ENCODE data around the gene ERICH4.
"Not testable (repeated sequence)": the region's sequence is repeated elsewhere in the genome, so short reads cannot be mapped to it uniquely, and the experiment has no call there.

The ERICH4 gene

GRCh38 chr19:41435936-41436673, 6.9 kb upstream of the ERICH4 start:
- no peak for DNase-seq

DNA sequence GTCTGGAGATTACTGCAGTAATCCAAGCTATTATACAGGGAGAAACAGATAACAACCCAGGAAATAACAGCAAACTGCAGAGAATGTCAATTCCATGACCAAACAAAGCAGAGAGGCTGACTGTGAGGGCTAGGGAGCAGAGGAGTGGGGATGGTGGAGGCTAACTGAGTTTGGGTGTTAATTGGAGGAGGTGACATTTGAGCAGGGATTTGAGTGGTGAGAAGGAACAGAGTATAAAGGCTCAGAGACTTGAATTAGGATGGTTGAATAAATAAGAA, 6.3 kb upstream of the ERICH4 start:
- no peak for DNase-seq

GRCh38 chr19:41437944-41438574, 4.9 kb upstream of the ERICH4 start:
- no peak for DNase-seq

DNA sequence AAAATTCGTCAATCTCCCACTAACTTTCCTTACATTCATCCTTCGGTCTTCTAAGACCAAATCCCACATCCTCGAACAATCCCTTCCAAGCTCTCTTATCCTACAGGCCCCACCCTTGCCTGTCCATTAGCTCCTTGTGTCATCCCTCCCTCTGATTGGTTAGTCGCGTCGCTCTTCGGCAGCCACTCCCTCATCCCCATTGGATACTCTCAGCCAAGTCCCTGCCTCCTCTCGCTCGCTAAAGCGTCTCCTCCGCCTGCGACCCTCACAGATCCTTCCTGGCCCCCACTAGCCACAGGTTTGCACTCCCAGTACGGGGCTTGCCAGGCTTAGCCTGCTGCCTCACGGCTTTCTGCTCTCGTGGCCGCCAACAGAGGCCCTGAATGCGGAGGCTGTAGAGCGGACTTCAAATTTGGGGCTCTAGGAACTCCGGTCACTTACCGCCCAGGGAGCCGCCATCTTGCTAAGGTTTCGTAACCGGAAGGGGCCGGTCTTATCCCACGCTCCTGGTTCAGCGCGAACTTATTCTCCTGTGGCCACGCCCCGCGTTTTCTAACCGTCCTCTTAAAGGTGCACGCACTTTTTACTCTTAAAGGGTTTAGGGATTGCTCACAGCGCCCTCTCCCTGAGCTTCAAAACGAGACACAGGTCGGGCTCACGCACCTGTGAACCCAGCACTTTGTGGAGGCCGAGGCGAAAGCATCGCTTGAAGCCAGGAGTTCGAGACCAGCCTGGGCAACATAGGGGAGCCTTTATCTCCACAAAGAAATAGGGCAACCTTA, 3.3 kb upstream of the ERICH4 start, which contains the start of gene DMAC2:
Gene DMAC2 (minus strand): TSS at position 472 of the 782 bp plus-strand sequence. CDS start 13 bp downstream, at position 459.
- DNase-seq = peak; percentile 98

- DNase-seq = no peak
Observed at GRCh38 chr19:41441321-41441945, 1.5 kb upstream of the ERICH4 start.

DNA sequence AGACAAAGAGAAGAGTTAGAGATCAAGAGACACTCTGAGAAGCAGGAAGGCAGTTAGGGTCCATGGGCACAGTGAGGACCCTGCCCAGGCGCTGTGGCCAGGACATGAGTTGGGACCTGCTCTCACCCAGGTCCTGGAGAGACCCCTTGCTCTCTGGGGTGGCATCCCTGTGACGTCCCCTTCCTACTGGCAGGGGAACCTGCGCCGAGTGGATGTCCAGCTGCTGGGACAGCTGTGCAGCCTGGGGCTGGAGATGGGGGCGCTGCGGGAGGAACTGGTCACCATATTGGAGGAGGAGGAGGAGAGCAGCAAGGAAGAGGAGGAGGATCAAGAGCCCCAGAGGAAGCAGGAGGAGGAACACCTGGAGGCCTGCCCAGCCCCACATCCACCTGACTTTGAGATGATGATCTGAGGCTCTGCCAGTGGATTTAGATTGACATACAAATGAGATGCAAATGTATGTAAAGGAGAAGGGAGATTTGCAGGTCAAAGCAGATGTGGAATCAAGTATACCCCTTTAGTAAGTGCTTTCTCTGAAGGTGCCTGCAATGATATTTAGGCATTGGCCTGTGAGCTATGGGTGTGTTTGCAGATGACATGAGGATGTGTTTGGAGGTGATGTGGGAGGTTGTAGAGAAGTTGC, 978 bp downstream of the ERICH4 start:
- DNase-seq = no peak

- DNase-seq = no peak
Observed at GRCh38 chr19:41445575-41445974, 2.6 kb downstream of the ERICH4 start.

DNA sequence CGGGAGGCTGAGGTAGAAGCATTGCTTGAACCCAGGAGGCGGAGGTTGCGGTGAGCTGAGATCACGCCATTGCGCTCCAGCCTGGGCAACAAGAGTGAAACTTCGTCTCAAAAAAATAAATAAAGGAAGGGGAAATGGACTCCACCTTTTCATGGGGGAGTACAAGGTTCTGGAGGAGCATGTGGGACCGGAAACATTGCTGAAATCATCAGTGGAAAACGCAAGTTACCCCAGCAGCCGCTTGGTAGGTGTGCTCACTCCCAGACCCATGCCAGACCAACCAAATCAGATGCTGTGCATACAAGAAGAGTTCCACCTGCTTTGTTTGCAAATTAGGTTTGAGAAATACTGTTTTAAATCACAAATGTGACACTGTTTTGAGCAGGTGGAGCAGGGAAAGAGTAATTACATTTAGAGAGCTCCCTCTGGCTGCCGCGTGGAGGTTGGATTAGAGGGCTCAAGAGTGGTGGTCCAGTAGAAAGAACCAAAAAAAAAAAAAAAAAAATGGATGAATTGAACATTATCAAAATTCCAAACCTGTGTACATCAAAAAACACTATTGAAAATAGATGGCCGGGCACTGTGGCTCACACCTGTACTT, 4.9 kb downstream of the ERICH4 start:
- DNase-seq = no peak

- peak; percentile 79 for DNase-seq
Observed at GRCh38 chr19:41449079-41449864, 6.3 kb downstream of the ERICH4 start.

- no peak for DNase-seq
Observed at GRCh38 chr19:41449865-41450178, 6.9 kb downstream of the ERICH4 start.

DNA sequence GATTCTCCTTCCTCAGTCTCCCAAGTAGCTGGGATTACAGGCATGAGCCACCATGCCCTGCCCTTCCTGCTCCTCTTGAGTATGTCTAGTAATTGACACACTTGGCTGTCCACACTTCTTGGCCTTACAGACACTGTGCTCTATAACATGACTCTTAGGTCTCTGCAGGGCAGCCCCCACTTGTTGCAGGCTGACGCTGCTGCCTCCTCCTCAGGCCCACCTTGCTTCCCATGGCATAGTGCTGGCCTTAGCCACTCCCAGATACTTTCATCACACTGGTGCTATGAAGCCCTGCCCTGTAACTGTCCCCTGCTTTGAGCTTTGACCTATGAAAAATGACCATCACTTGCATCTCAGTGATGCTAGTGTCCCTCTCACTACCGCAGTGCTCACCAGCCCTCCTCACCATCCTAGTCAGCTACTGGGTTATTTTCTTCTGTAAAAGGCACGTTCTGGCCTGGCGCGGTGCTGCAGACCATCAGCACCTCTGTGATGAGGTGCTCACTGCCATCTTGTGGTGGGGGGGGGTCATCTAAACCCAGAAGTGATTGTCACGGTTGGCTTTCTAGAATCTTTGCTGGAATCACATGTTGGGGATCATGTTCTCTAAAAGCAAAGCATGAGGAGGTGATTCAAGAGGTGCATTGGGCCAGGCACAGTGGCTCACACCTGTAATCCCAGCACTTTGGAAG, 9.8 kb downstream of the ERICH4 start:
- no peak for DNase-seq

DNA sequence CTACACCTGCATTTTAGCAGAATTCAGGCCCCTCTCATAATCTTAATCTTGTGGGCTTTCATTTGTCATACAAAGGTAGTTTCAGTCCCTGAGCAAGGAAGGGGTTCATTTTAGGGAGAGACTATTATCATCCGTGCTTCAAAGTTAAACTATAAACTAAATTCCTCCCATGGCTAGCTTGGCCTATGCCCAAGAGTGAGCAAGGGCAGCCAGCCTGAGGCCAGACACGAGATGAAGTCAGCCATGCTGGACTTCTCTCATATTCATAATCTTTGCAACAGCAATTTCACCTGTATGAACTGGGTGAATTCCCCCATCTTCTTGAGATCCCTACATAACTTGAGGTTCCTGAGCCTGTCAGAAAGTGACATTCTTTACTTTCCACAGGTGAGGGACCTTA, 13.0 kb downstream of the ERICH4 start:
- no peak for DNase-seq

DNA sequence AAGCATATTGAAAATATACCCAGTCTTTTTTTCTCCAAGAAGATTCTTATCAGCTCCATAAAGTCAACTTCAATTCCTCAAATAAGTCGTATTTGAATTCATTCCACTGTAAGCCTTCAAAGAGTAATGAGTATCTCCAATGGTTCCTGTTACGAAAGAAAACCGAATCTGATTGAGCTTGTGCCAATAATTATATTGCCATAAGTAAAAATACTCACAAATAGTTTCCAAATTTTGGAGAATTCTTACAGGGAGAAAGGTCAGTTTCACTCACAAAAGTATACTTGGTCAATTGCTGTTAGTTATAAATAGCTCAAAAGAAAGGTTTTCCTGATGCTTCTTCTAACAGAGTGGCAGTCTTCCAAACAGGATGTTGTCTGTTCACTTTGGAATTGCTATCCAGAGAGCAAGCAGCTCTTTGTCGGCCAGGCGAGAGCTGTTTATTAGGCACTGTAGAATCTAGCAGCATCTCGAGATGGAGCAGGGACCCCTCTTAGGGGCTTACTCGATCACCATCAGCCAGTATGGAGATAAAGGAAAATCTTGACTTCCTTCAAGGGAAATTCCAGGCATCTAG, 13.5 kb downstream of the ERICH4 start:
- no peak for DNase-seq

- no peak for DNase-seq
Observed at GRCh38 chr19:41457241-41457640, 14.3 kb downstream of the ERICH4 start.

- DNase-seq = no peak
Observed at GRCh38 chr19:41462497-41462896, 19.5 kb downstream of the ERICH4 start.

DNA sequence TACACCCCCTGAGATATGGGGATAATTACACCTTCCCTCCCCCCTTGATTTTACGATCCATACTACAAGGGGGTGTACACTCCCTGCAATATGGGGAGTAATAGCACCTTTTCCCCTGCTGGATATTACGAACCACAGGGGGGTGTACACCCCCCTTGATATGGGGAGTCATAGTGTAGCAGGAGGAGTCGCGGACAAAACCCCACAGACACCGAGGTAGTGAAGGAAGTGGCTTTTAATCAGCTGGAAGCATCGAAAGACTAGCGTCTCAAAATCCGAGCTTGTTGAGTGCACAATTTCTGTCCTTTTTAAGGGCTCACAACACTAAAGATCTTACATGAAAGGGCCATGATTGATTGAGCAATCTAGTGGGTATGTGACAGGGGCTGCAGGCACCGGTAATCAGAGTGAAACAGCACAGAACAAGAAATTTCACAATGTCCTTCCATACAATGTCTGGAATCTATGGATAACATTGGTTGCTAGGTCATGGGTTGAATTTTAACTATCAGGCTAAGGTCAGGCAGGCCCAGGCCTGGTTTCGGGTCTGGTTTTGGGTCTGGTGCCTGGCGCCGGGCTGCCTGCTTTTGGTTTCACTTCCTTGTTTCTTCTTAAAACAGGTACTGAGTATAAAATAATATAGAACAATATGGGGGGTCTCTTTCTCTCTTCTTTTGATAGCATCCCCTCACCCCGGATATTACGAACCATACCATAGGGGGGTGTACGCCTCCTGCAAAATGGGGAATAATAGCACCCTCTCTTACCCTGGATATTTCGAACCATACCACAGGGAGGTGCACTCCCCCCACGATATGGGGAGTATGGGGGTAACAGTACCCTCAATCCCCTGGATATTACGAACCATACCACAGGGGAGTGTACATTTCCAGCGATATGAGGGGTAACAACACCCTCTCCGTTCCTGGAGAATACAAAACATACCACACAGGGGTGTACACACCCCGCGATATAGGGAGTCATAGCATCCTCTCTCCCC, 20.6 kb downstream of the ERICH4 start:
- not testable (repeated sequence) for DNase-seq

GRCh38 chr19:41476583-41476982, 33.6 kb downstream of the ERICH4 start:
- no peak for DNase-seq

GRCh38 chr19:41478171-41478570, 35.2 kb downstream of the ERICH4 start:
- no peak for DNase-seq

All from stimulated activated CD4-positive, alpha-beta T cell treated with anti-CD3 and anti-CD28 coated beads, Interleukin-4, amount 100 ng/mL, for 24 hours (primary cell).